Muscle of back (tissue), 11 donors: ENCODE measurements around the gene SYPL2. TPM values are rescaled to one million over a fixed set of nuclear protein-coding genes. Genes with fewer than 3 reads are reported as not detected.

ENCODE experiments used
- DNase-seq, 3 donors: peaks; one replicate each; pipeline versions ENCODE4 v3.0.0 to v3.0.0-alpha.2; 2013
- polyA plus RNA-seq, 10 donors: library from polyadenylated mRNA; unstranded; fragments of 120-200 nt; gene quantifications; one replicate each; pipeline ENCODE4 v1.2.1, GENCODE V29; 2013; ENCODE audit not compliant: insufficient read length in 10 of 10

The SYPL2 gene
- polyA plus RNA-seq, 10 donors: 90.2 to 305 (median 215) TPM

DNA sequence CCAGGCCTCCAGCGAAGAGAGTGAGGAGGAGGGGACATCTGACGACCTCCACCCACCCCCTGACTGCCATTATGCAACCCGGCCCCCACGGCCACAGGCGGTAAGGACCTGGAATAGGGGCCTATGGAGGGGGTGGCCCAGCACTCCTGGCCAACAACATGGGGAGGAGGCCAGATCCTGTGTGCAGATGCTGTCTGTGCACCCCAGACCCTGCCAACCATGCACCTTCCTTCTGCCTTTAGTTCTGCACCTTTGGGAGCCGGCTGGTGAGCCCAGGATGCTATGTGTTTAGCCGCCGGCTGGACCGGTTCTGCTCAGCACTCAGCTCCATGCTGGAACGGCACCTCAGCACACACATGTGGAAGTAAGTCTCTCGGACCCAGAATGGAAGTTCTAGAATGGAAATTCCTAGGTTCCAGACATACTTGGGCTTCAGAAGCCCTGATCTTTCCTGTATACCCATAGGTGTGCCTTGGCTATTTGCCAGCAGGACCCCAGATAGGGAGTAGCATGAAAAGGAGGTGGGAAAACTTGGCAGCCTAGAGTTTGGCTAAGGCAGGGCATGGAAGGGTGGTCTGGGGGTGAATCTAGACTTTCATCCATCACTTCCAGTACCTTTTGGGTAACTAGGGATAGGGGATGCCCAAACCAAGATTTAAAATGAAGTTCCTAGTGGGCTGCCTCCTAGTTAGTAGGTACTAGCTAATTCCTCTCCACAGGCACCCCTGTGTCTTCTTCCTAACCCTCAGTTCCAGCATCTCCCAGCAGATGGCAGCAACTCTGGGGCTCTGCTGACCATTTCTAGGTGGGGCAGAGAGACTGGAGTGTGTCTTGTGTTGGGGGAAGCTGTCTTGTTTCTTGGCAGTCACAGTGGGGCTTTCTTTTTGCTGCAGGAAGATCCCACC is 23.9 kb downstream of the SYPL2 start:
- peak; percentile 49 to 80 (median 63) for DNase-seq

- DNase-seq: no peak
Observed at GRCh38 chr1:109490934-109491302, 24.6 kb downstream of the SYPL2 start.

DNA sequence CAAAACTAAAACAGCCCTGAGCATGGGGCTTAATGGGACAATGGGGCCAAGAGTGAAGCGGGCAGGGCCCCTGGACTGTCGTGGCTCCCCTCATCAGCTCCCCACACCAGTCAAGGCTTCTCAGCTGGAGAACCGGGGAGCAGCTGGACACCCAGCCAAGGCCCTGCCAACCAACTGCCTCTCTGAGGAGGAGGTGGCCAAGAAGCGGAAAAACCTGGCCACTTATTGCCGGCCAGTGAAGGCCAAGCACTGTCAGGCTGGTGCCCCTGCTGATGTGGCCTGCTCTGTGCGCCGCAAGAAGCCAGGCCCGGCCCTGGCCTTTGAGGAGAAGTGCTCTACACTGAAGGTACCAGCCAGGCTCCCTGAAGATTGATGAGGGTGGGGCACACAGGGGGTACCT is 25.0 kb downstream of the SYPL2 start:
- DNase-seq: no peak

GRCh38 chr1:109492779-109493178 is 26.4 kb downstream of the SYPL2 start:
- DNase-seq: no peak

DNA sequence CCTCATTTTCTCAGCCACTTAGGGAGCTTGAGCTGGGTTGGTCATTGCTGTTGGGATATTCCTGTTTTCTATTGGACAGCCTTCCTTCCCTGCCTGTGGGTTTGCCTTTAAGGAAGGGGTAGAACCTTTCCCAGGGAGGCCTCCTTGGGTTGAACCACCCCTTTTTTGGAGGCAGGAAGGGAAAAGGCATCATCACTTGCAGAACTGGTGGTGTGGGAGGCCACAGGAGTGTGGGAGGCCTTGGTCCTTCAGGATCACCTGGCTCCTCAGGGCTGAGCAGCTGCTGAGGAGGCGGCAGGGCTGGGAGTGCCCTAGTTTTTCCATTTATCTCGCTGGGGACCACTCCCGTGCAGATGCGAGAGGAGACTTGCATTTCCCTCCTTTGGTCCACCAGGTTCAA is 26.9 kb downstream of the SYPL2 start:
- no peak for DNase-seq

DNA sequence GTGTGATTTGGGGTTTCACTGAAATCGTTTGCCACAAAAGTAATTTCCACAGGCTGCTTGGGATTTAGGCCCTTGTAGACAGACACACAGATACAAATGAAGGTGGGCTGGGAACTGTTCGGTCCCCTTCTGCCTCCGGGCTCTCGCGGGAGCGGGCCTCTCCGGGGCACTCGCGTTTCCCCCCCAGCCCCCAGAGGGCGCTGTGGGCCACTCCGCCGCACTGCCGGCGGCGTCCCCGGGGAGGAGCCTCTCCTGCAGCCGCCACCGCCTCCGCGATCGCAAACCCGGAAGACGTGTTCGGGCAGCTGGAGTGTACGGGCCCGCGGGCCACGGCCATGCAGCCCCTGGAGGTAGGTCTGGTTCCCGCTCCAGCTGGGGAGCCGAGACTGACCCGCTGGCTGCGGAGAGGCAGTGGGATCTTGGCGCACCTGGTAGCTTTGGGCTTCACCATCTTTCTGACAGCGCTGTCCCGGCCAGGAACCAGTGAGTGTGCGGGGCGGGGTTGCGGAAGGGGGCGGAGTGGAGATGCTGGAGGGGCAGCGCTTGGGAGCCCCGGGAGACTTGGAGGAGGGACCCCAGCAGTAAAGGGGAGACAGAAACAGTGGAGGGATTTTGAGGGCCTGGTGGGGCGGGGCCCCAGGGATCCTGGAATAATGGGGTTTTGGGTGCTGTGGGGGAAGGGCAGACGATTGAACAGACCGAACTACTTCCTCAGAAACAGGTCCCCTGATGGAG is 27.6 kb downstream of the SYPL2 start, which contains the start of gene CYB561D1:
Gene CYB561D1 (plus strand): TSS at position 290 of the 735 bp plus-strand sequence. CDS start 46 bp downstream, at position 336.
- DNase-seq: peak; percentile 84 to 97 (median 91)

- no peak for DNase-seq
Observed at GRCh38 chr1:109495738-109496137, 29.4 kb downstream of the SYPL2 start.

- DNase-seq: no peak
Observed at GRCh38 chr1:109497449-109498160, 31.3 kb downstream of the SYPL2 start.

DNA sequence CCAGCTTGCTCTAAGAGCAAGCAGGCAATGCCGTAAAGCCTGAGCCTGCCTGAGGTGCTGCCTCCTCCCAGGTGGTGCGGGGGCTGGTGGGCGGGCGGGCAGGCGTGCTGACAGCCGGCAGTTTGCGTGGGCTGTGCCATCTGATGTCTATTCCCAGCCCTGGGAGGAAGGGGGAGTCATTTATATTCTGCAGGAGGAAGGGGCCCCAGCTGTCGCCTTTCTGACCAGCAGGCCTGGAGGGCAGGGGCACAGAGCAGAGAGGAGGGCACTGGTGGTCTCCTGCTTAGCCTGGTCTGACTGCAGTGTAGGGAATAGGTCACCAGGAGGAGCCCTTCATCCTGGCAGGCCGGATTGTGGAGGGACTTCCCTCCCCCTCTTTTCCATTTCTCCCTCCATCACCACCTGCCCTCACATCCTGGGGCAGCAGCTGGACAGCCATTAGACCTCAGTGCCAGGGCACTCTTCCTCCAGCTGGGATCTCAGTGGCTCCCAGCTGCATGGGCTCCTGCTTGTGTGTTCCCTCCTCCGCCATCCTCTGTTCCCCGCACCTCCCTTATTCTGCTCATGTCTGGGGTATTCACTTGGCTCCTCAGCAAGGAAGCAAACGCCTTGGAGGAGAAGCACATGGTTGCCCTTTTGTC is 31.9 kb downstream of the SYPL2 start:
- peak; percentile 61 to 77 (median 62) for DNase-seq

- no peak for DNase-seq
Observed at GRCh38 chr1:109499081-109499480, 32.7 kb downstream of the SYPL2 start.

GRCh38 chr1:109499661-109500536 is 33.6 kb downstream of the SYPL2 start:
- no peak for DNase-seq

DNA sequence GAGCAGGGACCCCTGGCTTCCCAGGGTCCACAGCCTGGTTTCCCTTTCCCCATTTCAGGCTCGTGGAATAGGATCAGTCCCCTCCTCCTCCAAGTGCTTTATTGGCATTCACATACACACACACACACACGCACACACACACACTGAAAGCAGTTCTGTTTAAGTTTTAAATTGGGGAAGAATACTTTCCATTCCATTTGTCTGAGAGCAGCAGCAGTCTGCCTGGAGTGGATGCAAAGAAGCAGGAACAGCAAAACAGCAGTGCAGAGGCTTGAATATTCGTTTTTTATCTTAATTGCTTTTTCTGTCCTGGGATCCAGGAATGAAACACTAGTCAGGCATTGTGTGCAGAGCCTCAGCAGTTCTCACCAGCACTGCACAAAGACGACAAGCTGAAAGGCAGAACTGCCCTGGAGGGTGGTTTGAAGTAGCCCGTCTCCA is 34.6 kb downstream of the SYPL2 start:
- peak in 1 of 3 donors; percentile 31 for DNase-seq

DNA sequence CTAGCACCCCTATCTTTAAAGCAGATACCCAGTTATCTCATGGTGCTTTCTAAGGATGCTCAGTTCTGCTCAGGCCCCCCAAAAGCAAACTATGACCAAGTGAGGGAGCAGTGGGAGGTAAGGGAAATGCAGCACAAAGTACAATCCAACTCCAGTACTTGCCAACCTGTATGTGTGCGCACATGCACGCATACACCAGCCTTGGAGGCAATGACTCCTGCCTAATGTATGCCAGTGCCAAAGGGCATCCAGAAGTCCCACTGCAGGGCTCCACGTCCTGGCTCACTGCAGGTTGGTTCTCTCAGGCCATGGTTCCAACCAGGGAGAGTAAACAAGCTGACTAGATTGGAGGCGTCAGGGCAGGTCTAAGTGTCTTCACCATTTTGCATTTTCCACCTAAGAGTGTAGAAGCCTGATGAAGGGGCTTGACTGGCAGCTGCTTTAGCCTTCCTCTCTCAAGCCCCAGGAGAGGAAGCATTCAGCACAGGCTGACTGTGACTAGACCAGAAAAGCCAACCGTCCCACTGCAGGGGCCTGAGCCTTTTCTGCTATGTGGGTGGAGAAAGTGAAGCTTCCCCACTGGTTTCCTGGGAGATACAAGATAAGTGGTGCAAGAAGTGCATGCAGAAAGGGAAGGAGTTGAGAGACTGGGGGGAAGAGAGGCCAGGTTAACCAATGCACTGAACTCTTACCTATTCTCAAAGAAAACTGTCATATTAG is 35.5 kb downstream of the SYPL2 start:
- no peak for DNase-seq

- no peak for DNase-seq
Observed at GRCh38 chr1:109502364-109502851, 36.1 kb downstream of the SYPL2 start.

- DNase-seq: no peak
Observed at GRCh38 chr1:109503935-109504334, 37.6 kb downstream of the SYPL2 start.

GRCh38 chr1:109504974-109505373 is 38.6 kb downstream of the SYPL2 start:
- no peak for DNase-seq

DNA sequence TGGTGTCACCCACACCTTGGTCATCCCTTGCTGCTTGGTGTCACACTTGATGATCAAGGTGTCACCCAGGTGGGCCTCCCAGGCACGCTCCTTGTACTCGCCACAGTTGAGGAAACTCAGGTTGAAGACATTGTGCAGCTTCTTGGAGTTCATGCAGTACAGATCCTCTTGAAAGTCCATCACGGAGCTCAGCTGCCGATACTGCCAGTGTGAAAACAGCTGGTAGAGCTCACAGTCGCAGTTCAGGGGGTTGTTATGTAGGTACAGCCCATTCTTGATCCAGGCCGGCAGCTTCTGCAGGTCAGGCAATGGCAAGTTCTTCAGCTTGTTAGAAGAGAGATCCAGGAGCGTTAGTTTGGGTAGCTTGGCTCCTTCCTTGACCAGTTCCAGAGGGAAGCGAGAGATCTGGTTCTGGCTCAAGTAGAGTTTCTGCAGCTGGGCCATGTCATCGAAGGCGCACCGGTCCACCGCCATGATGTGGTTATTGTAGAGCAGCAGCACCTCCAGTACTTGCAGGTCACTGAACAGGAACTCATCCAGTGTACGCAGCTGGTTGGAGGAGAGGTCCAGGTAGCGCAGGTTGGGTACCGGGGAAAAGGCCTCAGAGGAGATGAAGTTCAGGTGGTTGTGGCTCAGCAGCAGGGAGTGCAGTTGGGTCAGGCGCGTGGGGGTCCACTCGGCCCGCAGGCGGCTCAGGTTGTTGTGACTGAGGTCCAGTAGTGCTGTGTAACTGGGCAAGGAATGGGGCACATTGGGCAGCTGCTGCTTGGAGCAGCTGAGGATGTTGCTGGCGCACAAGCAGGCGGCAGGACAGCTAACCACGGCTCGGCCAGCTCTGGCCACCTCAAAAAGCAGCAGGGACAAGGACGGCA is 41.9 kb downstream of the SYPL2 start:
- no peak for DNase-seq

GRCh38 chr1:109508873-109509175 is 42.5 kb downstream of the SYPL2 start:
- DNase-seq: no peak
